OCI-LY3 (cell line): Measurements from ENCODE around the gene SLC35F4.

Source experiments
- EZH2phosphoT487 ChIP-seq: fragments of 200-600 bp; shearing (Covaris generic); IDR thresholded peaks from 2 replicates; pipeline ENCODE4 v1.6.1; 2018; ENCODE audit warnings: antibody characterized with exemption, mixed run types, low read depth
- TF ChIP-seq, protein P1 (sequence below): fragments of 200-600, 300-600 bp; sonication (generic); IDR thresholded peaks from 2 replicates; pipeline ENCODE4 v1.5.1; 2014; ENCODE audit warnings: antibody characterized with exemption, low read length, low read depth

DNA sequence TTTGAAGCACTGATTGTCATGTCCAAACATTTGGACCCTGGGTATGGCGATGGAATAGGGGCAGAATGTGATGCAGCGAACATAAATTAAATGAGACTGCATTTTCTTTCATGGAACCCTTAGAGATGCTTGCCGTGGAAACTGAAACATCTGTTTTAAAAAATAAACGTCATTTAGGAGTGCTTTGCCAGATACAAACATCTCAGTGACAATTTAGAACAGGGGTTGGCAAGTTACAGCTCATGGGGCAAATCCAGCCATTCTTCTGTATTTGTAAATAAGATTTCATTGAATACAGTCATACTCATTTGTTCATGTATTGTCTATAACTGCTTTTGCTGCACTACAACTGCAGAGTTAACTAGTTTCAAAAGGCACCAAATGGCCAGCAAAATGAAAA is 51.2 kb downstream of the SLC35F4 start:
- TF ChIP-seq, protein P1, sequence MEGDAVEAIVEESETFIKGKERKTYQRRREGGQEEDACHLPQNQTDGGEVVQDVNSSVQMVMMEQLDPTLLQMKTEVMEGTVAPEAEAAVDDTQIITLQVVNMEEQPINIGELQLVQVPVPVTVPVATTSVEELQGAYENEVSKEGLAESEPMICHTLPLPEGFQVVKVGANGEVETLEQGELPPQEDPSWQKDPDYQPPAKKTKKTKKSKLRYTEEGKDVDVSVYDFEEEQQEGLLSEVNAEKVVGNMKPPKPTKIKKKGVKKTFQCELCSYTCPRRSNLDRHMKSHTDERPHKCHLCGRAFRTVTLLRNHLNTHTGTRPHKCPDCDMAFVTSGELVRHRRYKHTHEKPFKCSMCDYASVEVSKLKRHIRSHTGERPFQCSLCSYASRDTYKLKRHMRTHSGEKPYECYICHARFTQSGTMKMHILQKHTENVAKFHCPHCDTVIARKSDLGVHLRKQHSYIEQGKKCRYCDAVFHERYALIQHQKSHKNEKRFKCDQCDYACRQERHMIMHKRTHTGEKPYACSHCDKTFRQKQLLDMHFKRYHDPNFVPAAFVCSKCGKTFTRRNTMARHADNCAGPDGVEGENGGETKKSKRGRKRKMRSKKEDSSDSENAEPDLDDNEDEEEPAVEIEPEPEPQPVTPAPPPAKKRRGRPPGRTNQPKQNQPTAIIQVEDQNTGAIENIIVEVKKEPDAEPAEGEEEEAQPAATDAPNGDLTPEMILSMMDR, result no peak
- TF ChIP-seq EZH2phosphoT487, result no peak
